Natural killer cell treated with Interleukin-12 subunit alpha and Interleukin-12 subunit beta and Interleukin-15 and Interleukin-18, amount 100 ng/mL, for 72 hours (primary cell): ENCODE results near the gene TAS1R1. TPM values are rescaled to one million over a fixed set of nuclear protein-coding genes. Genes with fewer than 3 reads are reported as not detected.

Experiments
- ATAC-seq, 2 donors: fragments of 150-1000 bp; cut with Tn5 transposase in 1 of 2; sonication (Bioruptor Pico), chemical (Tn5 transposase) in 1 of 2; 2 replicates each; pipeline ENCODE4 v1.10.0; 2021
- DNase-seq: peaks from one replicate; pipeline ENCODE4 v3.0.0; 2022; ENCODE audit warnings: low spot score
- H3K27ac Mint-ChIP-seq, 2 donors: 1 replicate in 1 of 2; 2 replicates in 1 of 2; pipeline ENCODE4 v1.8.0; 2022; ENCODE audit warnings: mixed read lengths in 2 of 2, mild to moderate bottlenecking in 1 of 2, moderate library complexity in 1 of 2
- H3K27me3 Mint-ChIP-seq, 2 donors: 1 replicate in 1 of 2; 2 replicates in 1 of 2; pipeline ENCODE4 v1.8.0; 2022; ENCODE audit warnings: mixed read lengths in 2 of 2
- H3K36me3 Mint-ChIP-seq: one replicate; pipeline ENCODE4 v1.8.0; 2022; ENCODE audit warnings: mixed read lengths
- H3K4me1 Mint-ChIP-seq, 2 donors: 1 replicate in 1 of 2; 2 replicates in 1 of 2; pipeline ENCODE4 v1.8.0; 2022; ENCODE audit warnings: low read depth in 2 of 2, mixed read lengths in 2 of 2, mild to moderate bottlenecking in 1 of 2
- H3K4me3 Mint-ChIP-seq: one replicate; pipeline ENCODE4 v1.8.0; 2022; ENCODE audit warnings: mixed read lengths
- H3K9me3 Mint-ChIP-seq: 2 replicates; pipeline ENCODE4 v1.8.0; 2022; ENCODE audit warnings: mixed read lengths
- total RNA-seq, 2 donors: library from RNA; stranded (reverse); gene quantifications; one replicate each; pipeline ENCODE4 v1.2.3, GENCODE V29; 2022

The TAS1R1 gene
- total RNA-seq = not detected

GRCh38 chr1:6554907-6555778 lies at the start of gene TAS1R1:
Gene TAS1R1 (plus strand): TSS chr1:6555307. CDS start chr1:6555374, 67 bp downstream.
- DNase-seq (no peak), ATAC-seq (no peak)
- H3K4me3 Mint-ChIP-seq = peak within 1 kb of the TSS; percentile 56
- peaks cover 8% of the 10 kb centered on the region in 2 donors for H3K4me1 Mint-ChIP-seq
- H3K27me3 Mint-ChIP-seq = no peaks in the 10 kb centered on the region
- H3K36me3 Mint-ChIP-seq = no peaks in the 10 kb centered on the region
- no peaks in the 10 kb centered on the region for H3K9me3 Mint-ChIP-seq
- H3K27ac Mint-ChIP-seq = no peak within 1 kb of the TSS

- no peaks in the 10 kb centered on the region for H3K4me1 Mint-ChIP-seq
- peaks cover 4 to 6% of the 10 kb centered on the region in 2 donors for H3K27me3 Mint-ChIP-seq
- ATAC-seq (no peak), DNase-seq (no peak)
- H3K36me3 Mint-ChIP-seq = no peaks in the 10 kb centered on the region
- no peak overlapping the region for H3K27ac Mint-ChIP-seq
- H3K4me3 Mint-ChIP-seq = no peak overlapping the region
- H3K9me3 Mint-ChIP-seq = no peaks in the 10 kb centered on the region
Observed at GRCh38 chr1:6505367-6506209, 49.5 kb upstream of the TAS1R1 start.

- no peaks in the 10 kb centered on the region for H3K9me3 Mint-ChIP-seq
- H3K27me3 Mint-ChIP-seq = peaks cover under 1 to 1% of the 10 kb centered on the region in 2 donors
- DNase-seq = no peak
- ATAC-seq = no peak
- no peaks in the 10 kb centered on the region for H3K4me1 Mint-ChIP-seq
- H3K4me3 Mint-ChIP-seq = no peak overlapping the region
- no peaks in the 10 kb centered on the region for H3K36me3 Mint-ChIP-seq
- H3K27ac Mint-ChIP-seq = no peak overlapping the region
Observed at GRCh38 chr1:6506210-6507036, 48.7 kb upstream of the TAS1R1 start.

- Mint-ChIP-seq H3K36me3 (no peaks in the 10 kb centered on the region), H3K4me3 (no peak overlapping the region), H3K27ac (no peak overlapping the region), H3K4me1 (no peaks in the 10 kb centered on the region), H3K9me3 (no peaks in the 10 kb centered on the region), H3K27me3 (no peaks in the 10 kb centered on the region)
- ATAC-seq (no peak), DNase-seq (no peak)
Observed at GRCh38 chr1:6507037-6507428, 48.1 kb upstream of the TAS1R1 start.

GRCh38 chr1:6507461-6507911 lies 47.6 kb upstream of the TAS1R1 start:
- Mint-ChIP-seq H3K9me3 (no peaks in the 10 kb centered on the region), H3K27me3 (no peaks in the 10 kb centered on the region), H3K4me1 (no peaks in the 10 kb centered on the region), H3K4me3 (no peak overlapping the region), H3K36me3 (no peaks in the 10 kb centered on the region), H3K27ac (no peak overlapping the region)
- no peak for ATAC-seq
- no peak for DNase-seq

GRCh38 chr1:6508154-6508815 lies 46.8 kb upstream of the TAS1R1 start:
- Mint-ChIP-seq H3K9me3 (no peaks in the 10 kb centered on the region), H3K27ac (no peak overlapping the region)

GRCh38 chr1:6508816-6509189 lies 46.3 kb upstream of the TAS1R1 start:
- no peaks in the 10 kb centered on the region for H3K9me3 Mint-ChIP-seq
- no peak for DNase-seq
- H3K4me1 Mint-ChIP-seq = no peaks in the 10 kb centered on the region
- ATAC-seq = no peak
- no peak overlapping the region for H3K4me3 Mint-ChIP-seq
- H3K27ac Mint-ChIP-seq = no peak overlapping the region
- no peaks in the 10 kb centered on the region for H3K27me3 Mint-ChIP-seq
- no peaks in the 10 kb centered on the region for H3K36me3 Mint-ChIP-seq

More at GRCh38 chr1:6508154-6508815, 46.8 kb upstream of the TAS1R1 start:
- ATAC-seq (no peak), DNase-seq (no peak)
- Mint-ChIP-seq H3K27me3 (no peaks in the 10 kb centered on the region), H3K4me3 (no peak overlapping the region), H3K4me1 (no peaks in the 10 kb centered on the region), H3K36me3 (no peaks in the 10 kb centered on the region)

GRCh38 chr1:6509220-6509918 lies 45.7 kb upstream of the TAS1R1 start:
- no peaks in the 10 kb centered on the region for H3K36me3 Mint-ChIP-seq
- ATAC-seq (no peak), DNase-seq (no peak)
- no peaks in the 10 kb centered on the region for H3K4me1 Mint-ChIP-seq
- no peak overlapping the region for H3K4me3 Mint-ChIP-seq
- no peaks in the 10 kb centered on the region for H3K27me3 Mint-ChIP-seq
- no peak overlapping the region for H3K27ac Mint-ChIP-seq
- H3K9me3 Mint-ChIP-seq = no peaks in the 10 kb centered on the region

- Mint-ChIP-seq H3K36me3 (no peaks in the 10 kb centered on the region), H3K27ac (no peak overlapping the region), H3K9me3 (no peaks in the 10 kb centered on the region), H3K4me1 (no peaks in the 10 kb centered on the region), H3K4me3 (no peak overlapping the region), H3K27me3 (no peaks in the 10 kb centered on the region)
- DNase-seq = no peak
- ATAC-seq = no peak
Observed at GRCh38 chr1:6509919-6510291, 45.2 kb upstream of the TAS1R1 start.

- H3K27ac Mint-ChIP-seq = no peak overlapping the region
- DNase-seq (no peak), ATAC-seq (no peak)
- H3K4me3 Mint-ChIP-seq = no peak overlapping the region
- H3K4me1 Mint-ChIP-seq = no peaks in the 10 kb centered on the region
- no peaks in the 10 kb centered on the region for H3K9me3 Mint-ChIP-seq
- no peaks in the 10 kb centered on the region for H3K36me3 Mint-ChIP-seq
- H3K27me3 Mint-ChIP-seq = no peaks in the 10 kb centered on the region
Observed at GRCh38 chr1:6510493-6510892, 44.6 kb upstream of the TAS1R1 start.

GRCh38 chr1:6511056-6511455 lies 44.1 kb upstream of the TAS1R1 start:
- no peaks in the 10 kb centered on the region for H3K9me3 Mint-ChIP-seq

GRCh38 chr1:6511561-6512244 lies 43.4 kb upstream of the TAS1R1 start:
- H3K27ac Mint-ChIP-seq = no peak overlapping the region
- H3K4me1 Mint-ChIP-seq = no peaks in the 10 kb centered on the region
- H3K9me3 Mint-ChIP-seq = no peaks in the 10 kb centered on the region
- no peak for ATAC-seq
- no peak for DNase-seq
- no peak overlapping the region for H3K4me3 Mint-ChIP-seq
- no peaks in the 10 kb centered on the region for H3K27me3 Mint-ChIP-seq
- H3K36me3 Mint-ChIP-seq = no peaks in the 10 kb centered on the region

More at GRCh38 chr1:6511056-6511455, 44.1 kb upstream of the TAS1R1 start:
- Mint-ChIP-seq H3K4me3 (no peak overlapping the region), H3K4me1 (no peaks in the 10 kb centered on the region), H3K27ac (no peak overlapping the region), H3K36me3 (no peaks in the 10 kb centered on the region), H3K27me3 (no peaks in the 10 kb centered on the region)
- DNase-seq = no peak
- ATAC-seq = no peak
